Neural progenitor cell (in vitro differentiated cells): ENCODE data around the gene OR9A2.

Experiments used
- CTCF ChIP-seq: fragments of 200-600 bp; sonication (generic); IDR thresholded peaks from 2 replicates; pipeline ENCODE4 v1.5.1; 2017; ENCODE audit warnings: antibody characterized with exemption, mild to moderate bottlenecking
- EZH2 ChIP-seq: fragments of 200-600 bp; sonication (generic); IDR thresholded peaks from 2 replicates; pipeline ENCODE4 v1.6.1; 2017; ENCODE audit warnings: antibody characterized with exemption, mild to moderate bottlenecking, moderate library complexity

- TF ChIP-seq EZH2 (no peak), CTCF (no peak)
These were observed 28.0 kb downstream of the OR9A2 start for GRCh38 chr7:142998966-142999365.
